H1 (cell line): ENCODE measurements around the gene ZBTB20. TPM values are rescaled to one million over a fixed set of nuclear protein-coding genes. Genes with fewer than 3 reads are reported as not detected.

Experiments used
- CTCF ChIA-PET: fragments of 300-600 bp; sonication (Branson Sonifier 250); formaldehyde crosslinking; loops from one replicate; lab custom pipeline; 2021; ENCODE audit not compliant: partially characterized antibody; lab: Charles Lee
- POLR2A ChIA-PET: fragments of 300-600 bp; sonication (Branson Sonifier 250); formaldehyde crosslinking; loops from one replicate; lab custom pipeline; 2021; ENCODE audit warnings: inconsistent platforms; ENCODE audit not compliant: partially characterized antibody; lab: Charles Lee
- DNase-seq, 2 experiments: peaks; one replicate each; pipeline versions ENCODE4 v3.0.0 to v3.0.0-alpha.2; 2010 to 2022; ENCODE audit warnings: low spot score in 2 of 2, low read depth in 1 of 2, mixed read lengths in 1 of 2
- FAIRE-seq: peaks from 2 replicates; lab custom pipeline; 2011; peaks lifted over from hg19 to GRCh38; lab: Jason Lieb, UNC
- H2AFZ ChIP-seq: 2 replicates; pipeline ENCODE4 v1.8.1; 2012; ENCODE audit warnings: low read length, inconsistent platforms
- H2AK5ac ChIP-seq: 2 replicates; pipeline ENCODE4 v1.6.1; 2013; ENCODE audit warnings: low read depth, low read length
- H2BK120ac ChIP-seq: replicated peaks from 2 replicates; pipeline ENCODE3; 2013; ENCODE audit warnings: low read depth, low read length, inconsistent platforms
- H2BK12ac ChIP-seq: 2 replicates; pipeline ENCODE4 v1.6.1; 2013; ENCODE audit warnings: low read depth, low read length
- H2BK15ac ChIP-seq: 2 replicates; pipeline ENCODE4 v1.6.1; 2013; ENCODE audit warnings: low read length
- H2BK20ac ChIP-seq: 2 replicates; pipeline ENCODE4 v1.6.1; 2013; ENCODE audit warnings: low read length
- H2BK5ac ChIP-seq: 2 replicates; pipeline ENCODE4 v1.6.1; 2013; ENCODE audit warnings: low read depth, low read length
- H3K14ac ChIP-seq: 2 replicates; pipeline ENCODE4 v1.6.1; 2013; ENCODE audit warnings: inconsistent platforms; ENCODE audit not compliant: insufficient read length
- H3K18ac ChIP-seq: 2 replicates; pipeline ENCODE4 v1.6.1; 2013; ENCODE audit warnings: low read length; ENCODE audit errors: extremely low read depth
- H3K23ac ChIP-seq: 2 replicates; pipeline ENCODE4 v1.6.1; 2013; ENCODE audit warnings: inconsistent platforms; ENCODE audit not compliant: insufficient read length
- H3K23me2 ChIP-seq: 2 replicates; pipeline ENCODE4 v1.6.1; 2013; ENCODE audit warnings: low read depth, low read length
- H3K27ac ChIP-seq: 2 replicates; pipeline ENCODE4 v1.6.1; 2011; ENCODE audit warnings: low read depth, low read length, inconsistent platforms
- H3K27me3 ChIP-seq, 4 experiments: replicated peaks in 1 of 4; 1 replicate in 1 of 4; 2 replicates in 3 of 4; pipeline versions ENCODE4 v1.6.1 to v1.8.1; 2011 to 2013; ENCODE audit warnings: low read length in 3 of 4, mild to moderate bottlenecking in 3 of 4, inconsistent platforms in 2 of 4, mixed read lengths in 2 of 4, moderate library complexity in 1 of 4; ENCODE audit not compliant: control insufficient read depth in 3 of 4, insufficient read depth in 3 of 4; ENCODE audit errors: extremely low read depth in 1 of 4
- H3K36me3 ChIP-seq, 4 experiments: 2 replicates each; pipeline versions ENCODE4 v1.6.1 to v1.8.1; 2011 to 2013; ENCODE audit warnings: mild to moderate bottlenecking in 4 of 4, low read length in 3 of 4, moderate library complexity in 2 of 4, control low read depth in 1 of 4, inconsistent platforms in 1 of 4; ENCODE audit not compliant: insufficient read depth in 4 of 4, control insufficient read depth in 2 of 4
- H3K4ac ChIP-seq: replicated peaks from 2 replicates; pipeline ENCODE3; 2013; ENCODE audit warnings: low read length, low read depth, mixed read lengths, inconsistent platforms; ENCODE audit not compliant: insufficient read length
- H3K4me1 ChIP-seq, 4 experiments: replicated peaks in 1 of 4; 1 replicate in 1 of 4; 2 replicates in 3 of 4; pipeline versions ENCODE4 v1.6.1 to v1.8.1; 2011 to 2013; ENCODE audit warnings: low read length in 3 of 4, inconsistent platforms in 2 of 4, mixed read lengths in 1 of 4; ENCODE audit not compliant: insufficient read depth in 4 of 4, control insufficient read depth in 3 of 4
- H3K4me2 ChIP-seq, 2 experiments: 2 replicates each; pipeline versions ENCODE4 v1.6.1 to v1.8.1; 2011 to 2013; ENCODE audit warnings: low read depth in 2 of 2, low read length in 2 of 2, control low read depth in 1 of 2, inconsistent platforms in 1 of 2, mild to moderate bottlenecking in 1 of 2; ENCODE audit not compliant: insufficient read depth in 1 of 2
- H3K4me3 ChIP-seq, 4 experiments: fragments of 200-600, 300-600 bp in 1 of 4; sonication (generic), shearing (Covaris generic), sonication (Bioruptor Twin) in 1 of 4; 2 replicates each; pipeline versions ENCODE4 v1.5.1 to v1.8.1; 2011 to 2016; ENCODE audit warnings: low read length in 4 of 4, low read depth in 3 of 4, control low read depth in 2 of 4, inconsistent platforms in 2 of 4, mild to moderate bottlenecking in 2 of 4, mixed read lengths in 1 of 4, moderate library complexity in 1 of 4; ENCODE audit not compliant: insufficient read depth in 2 of 4; ENCODE audit errors: extremely low read depth in 1 of 4
- H3K56ac ChIP-seq: replicated peaks from 2 replicates; pipeline ENCODE3; 2013; ENCODE audit warnings: low read depth, mild to moderate bottlenecking, mixed read lengths, low read length, inconsistent platforms; ENCODE audit not compliant: insufficient read length
- H3K79me1 ChIP-seq: 2 replicates; pipeline ENCODE4 v1.6.1; 2013; ENCODE audit warnings: low read depth, low read length, control low read depth
- H3K79me2 ChIP-seq, 2 experiments: 2 replicates each; pipeline versions ENCODE4 v1.6.1 to v1.8.1; 2012 to 2013; ENCODE audit warnings: low read length in 2 of 2, mild to moderate bottlenecking in 2 of 2, inconsistent platforms in 1 of 2; ENCODE audit not compliant: insufficient read depth in 2 of 2, control insufficient read depth in 1 of 2
- H3K9ac ChIP-seq, 4 experiments: replicated peaks in 1 of 4; 1 replicate in 1 of 4; 2 replicates in 3 of 4; pipeline versions ENCODE4 v1.6.1 to v1.8.1; 2011 to 2013; ENCODE audit warnings: low read depth in 3 of 4, low read length in 3 of 4, control low read depth in 2 of 4, mild to moderate bottlenecking in 2 of 4, moderate library complexity in 2 of 4, inconsistent platforms in 1 of 4; ENCODE audit errors: extremely low read depth in 1 of 4
- H3K9me3 ChIP-seq, 2 experiments: 2 replicates each; pipeline versions ENCODE4 v1.6.1 to v1.8.1; 2012 to 2013; ENCODE audit warnings: mild to moderate bottlenecking in 2 of 2, moderate library complexity in 2 of 2, control low read depth in 1 of 2, inconsistent platforms in 1 of 2, low read depth in 1 of 2, low read length in 1 of 2, mixed read lengths in 1 of 2; ENCODE audit not compliant: insufficient read depth in 2 of 2
- H4K20me1 ChIP-seq, 2 experiments: replicated peaks in 1 of 2; 2 replicates each; pipeline versions ENCODE3 to v1.8.1; 2011 to 2013; ENCODE audit warnings: inconsistent platforms in 2 of 2, low read length in 2 of 2, mild to moderate bottlenecking in 1 of 2; ENCODE audit not compliant: insufficient read depth in 2 of 2, control insufficient read depth in 1 of 2
- H4K5ac ChIP-seq: 2 replicates; pipeline ENCODE4 v1.6.1; 2013; ENCODE audit warnings: low read length, low read depth, mixed read lengths, inconsistent platforms; ENCODE audit not compliant: insufficient read length
- H4K8ac ChIP-seq: 2 replicates; pipeline ENCODE4 v1.8.0; 2013; ENCODE audit warnings: mild to moderate bottlenecking, moderate library complexity, low read length, inconsistent platforms; ENCODE audit not compliant: insufficient read depth; ENCODE audit errors: extremely low read depth
- H4K91ac ChIP-seq: replicated peaks from 2 replicates; pipeline ENCODE3; 2013; ENCODE audit warnings: low read length, mixed read lengths, inconsistent platforms; ENCODE audit not compliant: insufficient read length
- ASH2L ChIP-seq: fragments of 200-600, 300-600 bp; sonication (generic); IDR thresholded peaks from one replicate; pipeline ENCODE4 v1.7.1; 2017; ENCODE audit warnings: low read length
- CHD1 ChIP-seq: IDR thresholded peaks from 2 replicates; pipeline ENCODE4 v1.6.1; 2012; ENCODE audit warnings: low read depth, low read length, improper control_type of control experiment
- CREB1 ChIP-seq: IDR thresholded peaks from 2 replicates; pipeline ENCODE4 v1.6.1; 2012; ENCODE audit warnings: inconsistent platforms
- KDM1A ChIP-seq: fragments of 200-600, 300-600 bp; sonication (generic); IDR thresholded peaks from 2 replicates; pipeline ENCODE4 v1.7.1; 2016; ENCODE audit warnings: mild to moderate bottlenecking, low read length, borderline replicate concordance
- NANOG ChIP-seq: IDR thresholded peaks from 2 replicates; pipeline ENCODE4 v1.6.1; 2011; ENCODE audit warnings: low read length, low read depth, mild to moderate bottlenecking, inconsistent platforms; ENCODE audit not compliant: insufficient read depth, poor library complexity, severe bottlenecking
- POLR2AphosphoS5 ChIP-seq: IDR thresholded peaks from 2 replicates; pipeline ENCODE4 v1.6.1; 2011; ENCODE audit warnings: low read depth, low read length
- SP1 ChIP-seq: IDR thresholded peaks from 2 replicates; pipeline ENCODE4 v1.6.1; 2011; ENCODE audit warnings: low read depth, low read length
- SP2 ChIP-seq: IDR thresholded peaks from 2 replicates; pipeline ENCODE4 v1.6.1; 2012; ENCODE audit warnings: mild to moderate bottlenecking, low read length, inconsistent platforms
- SP4 ChIP-seq: IDR thresholded peaks from 2 replicates; pipeline ENCODE4 v1.6.1; 2012; ENCODE audit warnings: low read length, inconsistent platforms
- SRF ChIP-seq: IDR thresholded peaks from 2 replicates; pipeline ENCODE4 v1.6.1; 2011; ENCODE audit warnings: mild to moderate bottlenecking, low read depth, low read length, moderate library complexity
- SUZ12 ChIP-seq: fragments of 200-600 bp; sonication (generic); IDR thresholded peaks from 2 replicates; pipeline ENCODE4 v1.6.1; 2012; ENCODE audit warnings: mild to moderate bottlenecking, inconsistent platforms, low read length, moderate library complexity, mixed read lengths
- TBP ChIP-seq: IDR thresholded peaks from 2 replicates; pipeline ENCODE4 v1.6.1; 2011; ENCODE audit warnings: low read depth, low read length, improper control_type of control experiment
- TCF12 ChIP-seq: IDR thresholded peaks from 2 replicates; pipeline ENCODE4 v1.6.1; 2011; ENCODE audit warnings: low read depth, mild to moderate bottlenecking, low read length
- WGBS, 2 experiments: shearing (Covaris generic) in 1 of 2; methylation state at CpG; one replicate each; pipeline versions ENCODE4 v1.1.6 to v1.1.7; 2013 to 2015; ENCODE audit warnings: low lambda C conversion rate in 2 of 2, mixed read lengths in 2 of 2, inconsistent platforms in 1 of 2, low coverage in 1 of 2, missing lambda C conversion rate in 1 of 2; ENCODE audit not compliant: insufficient replicate concordance in 2 of 2, insufficient coverage in 1 of 2, insufficient read length in 1 of 2; ENCODE audit errors: extremely low coverage in 1 of 2, missing lambda C conversion rate in 1 of 2; 5-methylcytosine and 5-hydroxymethylcytosine counted together
- polyA plus RNA-seq, 7 experiments: library from polyadenylated mRNA; depleted of rRNA in 3 of 7; stranded (reverse) in 5 of 7; unstranded in 2 of 7; fragments of >200 nt in 5 of 7; fragments of 200-250 nt in 2 of 7; gene quantifications; 1 replicate in 5 of 7; 2 replicates in 1 of 7; 4 replicates in 1 of 7; pipeline versions ENCODE4 v1.2.1 to v1.2.3, GENCODE V29; 2011 to 2013; ENCODE audit warnings: missing spikeins in 2 of 7, mixed read lengths in 2 of 7
- total RNA-seq: library from RNA; stranded (reverse); fragmentation: NEBNext Ultra II Directional; extraction: Animal tissue kit (Norgen Biotek cat#: 25700); gene quantifications from 2 replicates; pipeline ENCODE4 v1.2.1, GENCODE V29; 2021
- TF ChIP-seq, protein P1 (sequence below): IDR thresholded peaks from 2 replicates; pipeline ENCODE4 v1.6.1; 2012; ENCODE audit warnings: inconsistent platforms
- TF ChIP-seq, protein P2 (sequence below): IDR thresholded peaks from 2 replicates; pipeline ENCODE4 v1.6.1; 2011; ENCODE audit warnings: low read length, improper control_type of control experiment

The ZBTB20 gene
- total and polyA plus RNA-seq, 2 of the 8 experiments (the other 6 are each of a cell fraction or from before 2014, with no cell fraction given), result 0.35 to 1.3 TPM

DNA sequence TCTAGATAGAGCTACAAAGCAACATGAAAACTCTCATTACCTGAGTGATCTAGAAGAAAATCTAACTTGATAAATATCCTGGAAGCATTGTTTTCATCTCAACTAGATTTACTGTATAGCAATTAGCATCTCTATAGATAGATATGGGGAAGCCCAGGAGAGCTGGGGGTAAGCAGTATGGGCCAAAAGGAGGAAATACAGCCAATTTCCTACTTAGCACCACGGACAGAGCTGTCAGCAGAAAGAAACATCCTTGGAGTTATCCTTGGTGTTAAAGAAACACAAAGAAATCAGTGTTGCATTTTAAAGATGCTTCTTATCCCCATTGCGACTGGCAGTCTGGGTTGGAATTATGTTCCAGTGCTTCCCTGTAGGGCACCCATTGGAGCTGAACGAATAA lies 727.0 kb downstream of the ZBTB20 start:
- FAIRE-seq, result peak; percentile 71
- Histone ChIP-seq H2BK12ac (no peak overlapping the region), H3K23ac (no peak overlapping the region), H2BK20ac (no peak overlapping the region), H4K20me1 (no peaks in the 10 kb centered on the region), H3K27ac (no peak overlapping the region), H3K56ac (no peak overlapping the region), H3K4me3 (no peak overlapping the region), H3K14ac (no peak overlapping the region), H4K91ac (no peak overlapping the region), H3K4ac (no peak overlapping the region), H2BK120ac (no peak overlapping the region), H3K79me2 (no peaks in the 10 kb centered on the region), H3K18ac (no peak overlapping the region), H4K5ac (no peak overlapping the region), H2AK5ac (no peak overlapping the region), H3K27me3 (no peaks in the 10 kb centered on the region), H4K8ac (no peak overlapping the region), H3K4me2 (no peak overlapping the region), H3K36me3 (no peaks in the 10 kb centered on the region), H2AFZ (no peak overlapping the region), H3K9me3 (no peaks in the 10 kb centered on the region), H2BK15ac (no peak overlapping the region), H2BK5ac (no peak overlapping the region), H3K4me1 (peaks cover 0 to 9% (median 0%) of the 10 kb centered on the region in 4 experiments; a peak in 1 of 7 replicates), H3K9ac (no peak overlapping the region), H3K79me1 (no peaks in the 10 kb centered on the region), H3K23me2 (no peaks in the 10 kb centered on the region)
- WGBS, 2 experiments, result 79% methylated on average over 3 of the region's 3 CpGs; no CpG with 5 or more reads in 1 of the 2 experiments
- DNase-seq, result no peak
- ChIA-PET CTCF (interaction anchor here (0.8 to 7.4 kb wide), 15 partner anchors 10 to 272 kb away, joined by 3 to 67 read pairs (median 4); no protein-coding TSS in a partner anchor), POLR2A (no interaction called here)
- TF ChIP-seq SP2 (no peak), SP4 (no peak), TBP (no peak), NANOG (no peak), SP1 (no peak), KDM1A (no peak), CREB1 (no peak), TCF12 (no peak), ASH2L (no peak), POLR2AphosphoS5 (no peak), SRF (no peak), CHD1 (no peak), SUZ12 (no peak)
- TF ChIP-seq, protein P1, sequence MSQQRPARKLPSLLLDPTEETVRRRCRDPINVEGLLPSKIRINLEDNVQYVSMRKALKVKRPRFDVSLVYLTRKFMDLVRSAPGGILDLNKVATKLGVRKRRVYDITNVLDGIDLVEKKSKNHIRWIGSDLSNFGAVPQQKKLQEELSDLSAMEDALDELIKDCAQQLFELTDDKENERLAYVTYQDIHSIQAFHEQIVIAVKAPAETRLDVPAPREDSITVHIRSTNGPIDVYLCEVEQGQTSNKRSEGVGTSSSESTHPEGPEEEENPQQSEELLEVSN, result no peak
- TF ChIP-seq, protein P2, sequence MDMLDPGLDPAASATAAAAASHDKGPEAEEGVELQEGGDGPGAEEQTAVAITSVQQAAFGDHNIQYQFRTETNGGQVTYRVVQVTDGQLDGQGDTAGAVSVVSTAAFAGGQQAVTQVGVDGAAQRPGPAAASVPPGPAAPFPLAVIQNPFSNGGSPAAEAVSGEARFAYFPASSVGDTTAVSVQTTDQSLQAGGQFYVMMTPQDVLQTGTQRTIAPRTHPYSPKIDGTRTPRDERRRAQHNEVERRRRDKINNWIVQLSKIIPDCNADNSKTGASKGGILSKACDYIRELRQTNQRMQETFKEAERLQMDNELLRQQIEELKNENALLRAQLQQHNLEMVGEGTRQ, result no peak
